NB4 (cell line): ENCODE measurements around the gene MED20.

ENCODE experiments used
- CTCF ChIP-seq: IDR thresholded peaks from one replicate; pipeline ENCODE4 v1.5.1; 2012; ENCODE audit warnings: low read depth, low read length
- POLR2A ChIP-seq: IDR thresholded peaks from 2 replicates; pipeline ENCODE4 v1.6.1; 2011; ENCODE audit warnings: mild to moderate bottlenecking; ENCODE audit not compliant: insufficient read length; ENCODE audit errors: extremely low read depth

DNA sequence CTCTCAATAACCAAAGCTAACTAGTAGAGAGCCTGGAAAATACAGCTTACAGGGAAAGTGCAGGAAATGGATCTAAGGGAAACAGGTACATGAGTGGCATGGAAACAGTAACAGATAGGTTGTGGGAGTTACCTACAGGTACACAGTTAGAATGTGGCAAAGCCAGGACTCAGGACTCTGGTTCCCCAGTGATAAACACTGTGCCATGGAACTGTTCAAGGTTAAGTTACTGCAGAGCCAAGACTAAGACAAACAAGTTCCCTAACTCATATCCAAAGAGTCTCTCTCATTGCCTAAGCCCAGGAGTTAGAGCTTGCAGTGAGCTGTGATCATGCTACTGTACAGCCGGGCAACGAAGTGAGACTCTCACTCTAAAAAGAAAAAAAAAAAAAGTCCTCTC, 6.6 kb downstream of the MED20 start:
- TF ChIP-seq CTCF = no peak
- no peak for TF ChIP-seq POLR2A
